HEK293T (cell line): ENCODE measurements around the gene ADCY2.

Experiments used
- ARNT ChIP-seq: fragments of 450-650 bp; IDR thresholded peaks from 2 replicates; pipeline ENCODE4 v1.6.1; 2017; ENCODE audit warnings: mild to moderate bottlenecking
- BHLHE40 ChIP-seq: fragments of 450-650 bp; IDR thresholded peaks from 2 replicates; pipeline ENCODE4 v1.6.1; 2016; ENCODE audit warnings: mild to moderate bottlenecking, moderate library complexity, borderline replicate concordance
- CTBP1 ChIP-seq: fragments of 450-650 bp; IDR thresholded peaks from 2 replicates; pipeline ENCODE4 v1.6.1; 2016; ENCODE audit warnings: borderline replicate concordance
- ELF4 ChIP-seq: fragments of 450-650 bp; IDR thresholded peaks from 2 replicates; pipeline ENCODE4 v1.6.1; 2017; ENCODE audit warnings: antibody characterized with exemption
- FOXA1 ChIP-seq: fragments of 450-650 bp; IDR thresholded peaks from 2 replicates; pipeline ENCODE4 v1.6.1; 2016; ENCODE audit warnings: mild to moderate bottlenecking
- FOXK2 ChIP-seq: fragments of 450-650 bp; IDR thresholded peaks from 2 replicates; pipeline ENCODE4 v1.6.1; 2016; ENCODE audit warnings: mild to moderate bottlenecking
- FOXM1 ChIP-seq: fragments of 450-650 bp; IDR thresholded peaks from 2 replicates; pipeline ENCODE4 v1.6.1; 2017; ENCODE audit warnings: mild to moderate bottlenecking, borderline replicate concordance
- HDGF ChIP-seq: fragments of 450-650 bp; IDR thresholded peaks from 2 replicates; pipeline ENCODE4 v1.6.1; 2017; ENCODE audit warnings: antibody characterized with exemption, borderline replicate concordance
- LEF1 ChIP-seq: fragments of 450-650 bp; IDR thresholded peaks from 2 replicates; pipeline ENCODE4 v1.6.1; 2017; ENCODE audit warnings: mild to moderate bottlenecking, borderline replicate concordance
- NFRKB ChIP-seq: fragments of 450-650 bp; IDR thresholded peaks from 2 replicates; pipeline ENCODE4 v1.6.1; 2016; ENCODE audit warnings: mild to moderate bottlenecking, moderate library complexity
- SP1 ChIP-seq: fragments of 450-650 bp; IDR thresholded peaks from 2 replicates; pipeline ENCODE4 v1.6.1; 2017
- SUZ12 ChIP-seq: fragments of 450-650 bp; IDR thresholded peaks from 2 replicates; pipeline ENCODE4 v1.6.1; 2016; ENCODE audit warnings: mild to moderate bottlenecking
- TARDBP ChIP-seq: fragments of 450-650 bp; IDR thresholded peaks from 2 replicates; pipeline ENCODE4 v1.6.1; 2016
- TF ChIP-seq, protein P1 (sequence below): fragments of 450-650 bp; IDR thresholded peaks from 2 replicates; pipeline ENCODE4 v1.6.1; 2016

DNA sequence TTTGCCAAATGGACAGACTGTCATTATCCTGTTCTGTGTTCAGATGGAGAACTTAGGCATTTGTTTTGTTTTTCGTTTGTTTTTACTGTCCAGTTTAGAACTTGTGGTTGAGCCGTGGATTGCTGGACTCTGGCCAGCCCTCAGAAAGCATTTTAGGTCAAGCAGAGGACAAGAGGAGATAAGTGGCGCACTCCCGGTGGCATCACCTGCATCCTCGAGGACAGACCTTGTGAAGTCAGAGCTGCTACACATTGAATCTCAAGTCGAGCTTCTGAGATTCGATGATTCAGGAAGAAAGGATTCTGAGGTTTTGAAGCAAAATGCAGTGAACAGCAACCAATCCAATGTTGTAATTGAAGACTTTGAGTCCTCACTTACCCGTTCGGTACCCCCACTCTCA, 481.9 kb downstream of the ADCY2 start:
- TF ChIP-seq, protein P1, sequence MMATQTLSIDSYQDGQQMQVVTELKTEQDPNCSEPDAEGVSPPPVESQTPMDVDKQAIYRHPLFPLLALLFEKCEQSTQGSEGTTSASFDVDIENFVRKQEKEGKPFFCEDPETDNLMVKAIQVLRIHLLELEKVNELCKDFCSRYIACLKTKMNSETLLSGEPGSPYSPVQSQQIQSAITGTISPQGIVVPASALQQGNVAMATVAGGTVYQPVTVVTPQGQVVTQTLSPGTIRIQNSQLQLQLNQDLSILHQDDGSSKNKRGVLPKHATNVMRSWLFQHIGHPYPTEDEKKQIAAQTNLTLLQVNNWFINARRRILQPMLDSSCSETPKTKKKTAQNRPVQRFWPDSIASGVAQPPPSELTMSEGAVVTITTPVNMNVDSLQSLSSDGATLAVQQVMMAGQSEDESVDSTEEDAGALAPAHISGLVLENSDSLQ, result no peak
- TF ChIP-seq ELF4, result no peak
- no peak for TF ChIP-seq FOXK2
- no peak for TF ChIP-seq ARNT
- TF ChIP-seq SUZ12, result no peak
- no peak for TF ChIP-seq BHLHE40
- no peak for TF ChIP-seq HDGF
- TF ChIP-seq FOXM1, result no peak
- TF ChIP-seq CTBP1, result no peak
- TF ChIP-seq NFRKB, result no peak
- no peak for TF ChIP-seq LEF1
- TF ChIP-seq SP1, result no peak
- TF ChIP-seq FOXA1, result no peak
- no peak for TF ChIP-seq TARDBP
